NCI-H1417 (cell line): ENCODE data around the gene PIK3R1.

Source experiments
- DNase-seq, 3 experiments: peaks; one replicate each; lab custom pipeline; 2025; lab: John Stamatoyannopoulos, UW

Gene PIK3R1

GRCh38 chr5:68252673-68253623 is 37.4 kb downstream of the PIK3R1 start:
- DNase-seq: peak; percentile 26 to 75 (median 75)

- DNase-seq: peak in 1 of 3 experiments; percentile 5
These were observed 38.3 kb downstream of the PIK3R1 start for GRCh38 chr5:68253624-68254585.

GRCh38 chr5:68254810-68255209 is 39.3 kb downstream of the PIK3R1 start:
- no peak for DNase-seq

- no peak for DNase-seq
These were observed 40.0 kb downstream of the PIK3R1 start for GRCh38 chr5:68255305-68256120.

GRCh38 chr5:68257210-68257609 is 41.7 kb downstream of the PIK3R1 start:
- peak in 1 of 3 experiments; percentile 35 for DNase-seq

GRCh38 chr5:68258531-68258930 is 43.0 kb downstream of the PIK3R1 start:
- DNase-seq: no peak

GRCh38 chr5:68259700-68260099 is 44.1 kb downstream of the PIK3R1 start:
- DNase-seq: no peak

GRCh38 chr5:68260467-68260866 is 44.9 kb downstream of the PIK3R1 start:
- no peak for DNase-seq

- DNase-seq: no peak
These were observed 45.6 kb downstream of the PIK3R1 start for GRCh38 chr5:68261169-68261568.

- DNase-seq: no peak
These were observed 46.1 kb downstream of the PIK3R1 start for GRCh38 chr5:68261569-68262065.

- DNase-seq: no peak
These were observed 48.7 kb downstream of the PIK3R1 start for GRCh38 chr5:68264024-68264956.

- no peak for DNase-seq
These were observed 49.8 kb downstream of the PIK3R1 start for GRCh38 chr5:68265347-68265746.

- no peak for DNase-seq
These were observed 50.4 kb downstream of the PIK3R1 start for GRCh38 chr5:68265822-68266395.

- no peak for DNase-seq
These were observed 50.9 kb downstream of the PIK3R1 start for GRCh38 chr5:68266457-68266856.

- no peak for DNase-seq
These were observed 51.5 kb downstream of the PIK3R1 start for GRCh38 chr5:68267066-68267465.

GRCh38 chr5:68268101-68268851 is 52.7 kb downstream of the PIK3R1 start:
- DNase-seq: no peak

GRCh38 chr5:68268852-68269130 is 53.2 kb downstream of the PIK3R1 start:
- no peak for DNase-seq

GRCh38 chr5:68269820-68270219 is 54.3 kb downstream of the PIK3R1 start:
- no peak for DNase-seq

GRCh38 chr5:68270399-68270975 is 54.9 kb downstream of the PIK3R1 start:
- no peak for DNase-seq
